GM12891 (cell line): Measurements from ENCODE around the gene SNX24.
"Not testable (repeated sequence)": the region's sequence is repeated elsewhere in the genome, so short reads cannot be mapped to it uniquely, and the experiment has no call there.

Experiments
- DNase-seq: peaks from one replicate; pipeline ENCODE4 v3.0.0; 2011; ENCODE audit warnings: low spot score; ENCODE audit not compliant: insufficient read length
- FAIRE-seq: peaks from 2 replicates; lab custom pipeline; 2011; peaks lifted over from hg19 to GRCh38; lab: Jason Lieb, UNC
- PAX5 ChIP-seq: IDR thresholded peaks from 2 replicates; pipeline ENCODE4 v1.6.1; 2011; ENCODE audit warnings: low read length, moderate library complexity, mild to moderate bottlenecking; ENCODE audit not compliant: insufficient read depth, severe bottlenecking
- POLR2A ChIP-seq: IDR thresholded peaks from 2 replicates; pipeline ENCODE4 v1.6.1; 2011; ENCODE audit warnings: low read depth, low read length, control low read depth
- POLR2AphosphoS5 ChIP-seq: IDR thresholded peaks from 2 replicates; pipeline ENCODE4 v1.6.1; 2011; ENCODE audit warnings: low read depth, low read length, control low read depth
- POU2F2 ChIP-seq: IDR thresholded peaks from 2 replicates; pipeline ENCODE4 v1.6.1; 2011; ENCODE audit warnings: low read depth, mild to moderate bottlenecking, control low read depth, low read length, moderate library complexity
- SPI1 ChIP-seq: IDR thresholded peaks from 2 replicates; pipeline ENCODE4 v1.6.1; 2011; ENCODE audit warnings: low read depth, low read length, control low read depth
- TAF1 ChIP-seq: IDR thresholded peaks from 2 replicates; pipeline ENCODE4 v1.6.1; 2011; ENCODE audit warnings: low read depth, low read length, control low read depth

SNX24 gene

GRCh38 chr5:122971333-122971732, 125.9 kb downstream of the SNX24 start:
- FAIRE-seq = no peak

DNA sequence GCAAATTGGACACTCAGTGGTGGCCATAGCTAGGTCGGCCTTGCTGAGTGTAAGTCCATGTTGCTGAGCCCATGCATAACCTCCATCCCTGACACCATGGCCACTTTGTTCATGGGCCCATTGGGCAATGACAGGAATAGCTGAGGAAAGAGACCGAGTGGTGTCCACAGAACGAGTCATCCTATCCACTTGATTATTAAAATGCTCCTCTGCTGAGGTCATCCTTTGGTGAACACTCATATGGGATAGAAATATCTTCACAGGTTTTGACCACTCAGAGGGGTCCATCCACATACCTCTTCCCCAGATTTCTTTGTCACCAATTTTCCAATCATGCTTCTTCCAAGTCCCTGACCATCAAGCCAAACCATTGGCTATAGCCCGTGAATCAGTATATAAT, 127.5 kb downstream of the SNX24 start:
- FAIRE-seq (no peak), DNase-seq (no peak)
- TF ChIP-seq PAX5 = no peak
- TF ChIP-seq POU2F2 = no peak
- TF ChIP-seq TAF1 = no peak
- no peak for TF ChIP-seq POLR2A
- no peak for TF ChIP-seq POLR2AphosphoS5
- no peak for TF ChIP-seq SPI1

More at GRCh38 chr5:122971333-122971732, 125.9 kb downstream of the SNX24 start:
- TF ChIP-seq POLR2A = no peak
- no peak for TF ChIP-seq TAF1
- TF ChIP-seq PAX5 = no peak
- TF ChIP-seq POLR2AphosphoS5 = no peak
- TF ChIP-seq POU2F2 = no peak
- TF ChIP-seq SPI1 = no peak
- DNase-seq = no peak

DNA sequence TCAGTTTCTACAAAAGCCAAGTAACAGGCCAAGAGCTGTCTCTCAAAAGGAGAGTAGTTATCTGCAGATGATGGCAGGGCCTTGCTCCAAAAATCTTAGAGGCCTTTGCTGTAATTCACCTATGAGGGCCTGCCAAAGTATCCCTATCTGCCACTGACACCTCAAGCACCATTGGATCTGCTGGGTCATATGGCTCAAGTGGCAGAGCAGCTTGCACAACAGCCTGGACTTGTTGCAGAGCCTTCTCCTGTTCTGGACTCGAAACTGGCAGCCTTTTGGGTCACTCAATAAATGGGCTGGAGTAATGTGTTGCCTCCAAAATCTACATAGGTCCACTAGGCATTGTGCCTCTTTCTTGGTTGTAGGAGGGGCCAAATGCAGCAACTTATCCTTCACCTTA, 128.3 kb downstream of the SNX24 start:
- not testable (repeated sequence) for DNase-seq, FAIRE-seq

GRCh38 chr5:122974251-122974650, 128.8 kb downstream of the SNX24 start:
- FAIRE-seq, DNase-seq: not testable (repeated sequence)

DNA sequence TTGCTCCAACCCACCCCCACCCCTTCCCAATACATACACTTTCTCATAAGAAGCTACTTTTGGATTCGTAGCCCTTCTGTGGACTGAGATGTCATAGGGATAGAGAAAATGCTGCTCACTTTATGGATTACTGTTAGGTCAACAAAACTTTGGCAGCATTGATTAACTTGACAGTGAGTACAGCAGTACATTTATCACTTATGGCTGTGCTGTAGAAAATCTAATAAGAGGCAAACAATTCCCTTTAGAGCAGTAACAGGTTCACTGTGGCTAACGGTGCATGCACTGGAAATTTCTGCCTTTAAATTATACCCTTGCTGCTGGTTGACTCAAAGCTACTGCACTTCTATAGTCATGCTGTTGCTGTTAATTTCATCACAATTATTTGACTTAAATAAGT, 131.9 kb downstream of the SNX24 start:
- no peak for TF ChIP-seq PAX5
- no peak for TF ChIP-seq POLR2AphosphoS5
- TF ChIP-seq TAF1 = no peak
- FAIRE-seq (no peak), DNase-seq (no peak)

DNA sequence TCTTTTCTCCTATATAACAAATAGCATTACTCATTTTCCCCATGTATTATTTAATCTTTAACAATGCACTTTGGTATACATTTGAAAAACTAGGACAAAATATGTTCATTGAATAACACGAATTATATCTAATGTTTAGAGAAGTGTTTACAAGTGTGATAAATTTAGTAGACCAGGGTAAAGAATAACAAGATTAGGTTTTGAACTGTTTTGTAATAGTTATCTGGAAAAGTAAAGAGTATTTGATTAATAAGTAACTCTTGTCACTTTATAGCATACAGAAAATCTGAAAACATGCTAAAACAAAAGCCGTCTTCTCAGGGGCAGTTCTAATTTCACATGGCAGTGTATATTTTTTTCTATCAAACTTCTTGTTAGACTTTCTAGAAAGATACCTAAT, 132.7 kb downstream of the SNX24 start:
- no peak for FAIRE-seq
- no peak for TF ChIP-seq TAF1
- no peak for DNase-seq

DNA sequence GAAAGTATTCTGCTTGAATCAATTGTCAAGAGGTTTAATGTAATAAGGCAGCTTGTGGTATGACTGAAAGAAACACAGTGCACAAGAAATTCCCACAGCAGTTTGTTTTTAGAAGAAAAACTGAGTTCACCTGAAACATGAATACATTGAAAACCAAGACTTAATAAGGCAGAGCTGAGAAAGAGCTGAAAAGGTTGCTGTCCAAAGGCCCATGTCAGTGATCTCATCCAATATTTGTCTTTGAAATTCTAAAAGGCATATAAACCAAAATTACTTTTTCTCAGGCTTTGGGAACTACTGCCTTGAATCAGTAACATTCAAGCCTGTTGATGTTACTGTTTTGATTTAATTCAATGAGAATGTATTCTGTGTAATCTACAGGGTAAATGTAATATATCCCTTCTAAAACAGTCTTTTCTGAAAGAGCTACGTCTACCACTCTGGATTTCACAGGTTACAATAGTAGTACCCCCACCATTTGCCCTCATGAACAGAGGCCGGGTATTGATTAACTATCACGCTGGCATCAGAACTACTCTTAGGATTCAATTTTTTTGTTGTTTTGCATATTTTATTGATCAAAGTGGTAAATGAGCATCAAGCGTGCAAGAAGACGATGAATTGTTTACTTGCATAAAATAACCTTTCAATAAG, 133.4 kb downstream of the SNX24 start:
- DNase-seq = no peak
- TF ChIP-seq TAF1 (no peak), POLR2A (no peak), SPI1 (no peak), POU2F2 (no peak), PAX5 (no peak), POLR2AphosphoS5 (no peak)
- FAIRE-seq = no peak

GRCh38 chr5:122981846-122982245, 136.4 kb downstream of the SNX24 start:
- FAIRE-seq = no peak
- DNase-seq = no peak
- no peak for TF ChIP-seq PAX5
- no peak for TF ChIP-seq POLR2A
- no peak for TF ChIP-seq POLR2AphosphoS5
- TF ChIP-seq POU2F2 = no peak
- no peak for TF ChIP-seq SPI1
- no peak for TF ChIP-seq TAF1

DNA sequence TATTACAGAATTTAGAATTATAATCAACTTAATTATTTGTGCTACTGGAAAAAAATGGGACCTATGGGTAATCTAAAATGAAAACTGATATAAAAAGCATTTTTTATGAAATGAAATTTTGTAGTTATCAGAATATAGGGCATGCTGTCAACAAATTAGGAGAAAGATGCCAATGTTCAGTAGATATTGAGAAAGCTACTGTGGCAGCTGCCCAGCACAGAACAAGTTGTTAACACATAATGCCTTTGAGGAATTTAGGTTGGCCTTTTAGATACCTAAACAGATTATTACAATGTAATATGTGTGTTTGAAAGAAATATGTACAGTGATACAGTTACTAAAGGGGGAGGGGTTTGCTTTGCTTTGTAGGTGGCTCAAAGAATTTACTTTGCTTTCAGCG, 137.0 kb downstream of the SNX24 start:
- FAIRE-seq = no peak
- TF ChIP-seq POLR2A (no peak), PAX5 (no peak), SPI1 (no peak), TAF1 (no peak), POLR2AphosphoS5 (no peak), POU2F2 (no peak)
- DNase-seq = no peak

DNA sequence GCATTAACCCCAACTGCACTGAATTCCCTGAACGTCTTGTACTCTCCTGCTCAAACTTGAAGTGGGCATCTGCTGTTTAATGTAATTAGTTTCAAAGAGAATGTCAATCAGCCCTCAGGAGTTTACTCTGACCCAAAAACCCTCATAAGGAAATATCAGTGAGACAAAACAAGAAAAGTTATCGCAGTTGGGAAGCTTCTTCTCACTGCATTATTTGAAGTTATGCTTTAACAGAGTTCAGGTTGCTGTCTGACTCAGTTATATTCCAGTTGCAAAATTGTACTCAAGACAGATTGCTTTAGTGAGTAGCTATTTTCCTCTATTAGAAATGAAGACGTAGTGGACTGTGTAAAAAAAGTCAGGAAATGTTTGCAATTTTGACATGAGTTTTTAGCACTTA, 139.0 kb downstream of the SNX24 start:
- DNase-seq (no peak), FAIRE-seq (no peak)
- TF ChIP-seq POLR2A = no peak
- TF ChIP-seq POLR2AphosphoS5 = no peak
- TF ChIP-seq PAX5 = no peak
- no peak for TF ChIP-seq SPI1
- TF ChIP-seq TAF1 = no peak
- no peak for TF ChIP-seq POU2F2

GRCh38 chr5:122985006-122985700, 139.7 kb downstream of the SNX24 start:
- FAIRE-seq (no peak), DNase-seq (no peak)
- no peak for TF ChIP-seq PAX5
